GM12892 (cell line): Measurements from ENCODE around the gene PMEL.
"Not testable (repeated sequence)": the region's sequence is repeated elsewhere in the genome, so short reads cannot be mapped to it uniquely, and the experiment has no call there.

Experiments
- DNase-seq: peaks from one replicate; pipeline ENCODE4 v3.0.0; 2011; ENCODE audit not compliant: insufficient read length
- FAIRE-seq: peaks from 2 replicates; lab custom pipeline; 2011; peaks lifted over from hg19 to GRCh38; lab: Jason Lieb, UNC
- POLR2A ChIP-seq: IDR thresholded peaks from 2 replicates; pipeline ENCODE4 v1.6.1; 2011; ENCODE audit warnings: low read depth, low read length, control low read depth
- POLR2AphosphoS5 ChIP-seq: IDR thresholded peaks from 2 replicates; pipeline ENCODE4 v1.6.1; 2011; ENCODE audit warnings: low read depth, low read length, control low read depth
- TAF1 ChIP-seq: IDR thresholded peaks from 2 replicates; pipeline ENCODE4 v1.6.1; 2011; ENCODE audit warnings: low read depth, mild to moderate bottlenecking, control low read depth, low read length, borderline replicate concordance

Gene PMEL

DNA sequence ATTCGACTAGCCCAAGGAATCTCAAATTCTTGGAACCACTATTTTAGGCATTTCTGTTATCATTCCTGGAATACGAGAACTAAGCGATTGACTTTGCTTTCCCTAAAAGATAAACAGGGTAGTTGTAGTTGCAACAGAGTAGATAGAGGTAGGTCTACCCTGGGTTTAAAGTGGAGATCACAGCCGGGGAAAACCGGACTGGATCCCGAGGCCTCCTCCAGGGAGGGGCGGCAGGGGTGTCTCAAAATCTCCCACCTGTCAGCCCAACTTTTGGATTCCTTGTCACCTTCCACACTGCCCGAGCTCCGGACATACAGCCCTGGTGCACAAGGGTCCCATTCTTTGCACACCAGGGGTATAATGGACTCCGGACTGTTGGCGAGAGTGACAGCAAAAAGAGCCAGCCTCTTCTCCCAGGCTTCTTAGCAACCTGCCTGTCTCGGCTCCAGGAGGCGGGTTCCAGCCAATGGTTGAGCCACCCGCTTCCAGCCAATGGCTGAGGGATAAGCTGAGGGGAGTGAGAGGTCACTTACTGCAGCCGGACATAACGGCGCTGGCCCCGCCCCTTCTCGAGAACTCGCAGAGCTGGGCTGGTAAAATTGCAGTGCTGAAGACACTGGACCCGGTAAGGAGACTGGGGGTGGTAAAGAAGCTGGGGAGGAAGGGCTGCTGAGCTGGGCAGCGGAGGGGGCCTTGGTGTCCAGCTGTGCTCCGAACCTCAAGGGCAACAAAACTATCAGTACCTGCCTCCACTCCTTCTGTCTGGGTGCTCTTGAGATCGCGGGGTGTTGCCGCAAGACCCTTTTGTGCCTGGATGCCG lies 31.1 kb upstream of the PMEL start, which contains the start of gene SUOX:
Gene SUOX, plus strand, starts transcription at position 562 of the 820 bp plus-strand sequence. CDS start 4,946 bp downstream, outside the sequence.
- FAIRE-seq (peak; percentile 95), DNase-seq (peak; percentile 94)
- TF ChIP-seq POLR2A (peak; percentile 66), POLR2AphosphoS5 (peak; percentile 64; the same call in 1 of the 2 replicates), TAF1 (0 out of 2 replicates have a peak, but pooled peaks have one; percentile 33)

DNA sequence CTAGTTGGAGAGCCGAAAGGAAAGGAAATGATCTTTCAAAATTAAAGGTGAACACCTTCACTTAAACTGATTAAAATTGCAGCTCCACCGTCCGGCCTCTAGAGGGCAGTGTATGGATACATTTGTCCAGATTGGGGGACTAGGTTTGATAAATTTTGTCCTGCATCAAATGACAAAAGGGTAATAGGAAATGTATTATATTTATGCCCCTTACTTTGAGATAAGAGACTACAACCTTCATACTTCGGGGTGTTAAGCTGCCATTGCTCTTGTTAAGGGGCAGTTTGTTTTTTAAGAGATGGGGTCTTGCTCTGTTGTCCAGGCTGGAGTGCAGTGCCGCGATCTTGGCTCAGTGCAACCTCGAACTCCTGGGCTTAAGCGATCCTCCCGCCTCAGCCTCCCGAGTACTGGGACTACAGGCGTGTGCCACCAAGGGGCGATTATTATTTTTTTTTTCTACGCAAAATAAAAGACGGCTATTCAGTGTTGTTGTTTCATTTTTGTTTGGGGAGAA lies 30.4 kb upstream of the PMEL start:
- peak; percentile 36 for DNase-seq
- TF ChIP-seq TAF1 (no peak), POLR2AphosphoS5 (no peak), POLR2A (no peak)
- peak; percentile 86 for FAIRE-seq

DNA sequence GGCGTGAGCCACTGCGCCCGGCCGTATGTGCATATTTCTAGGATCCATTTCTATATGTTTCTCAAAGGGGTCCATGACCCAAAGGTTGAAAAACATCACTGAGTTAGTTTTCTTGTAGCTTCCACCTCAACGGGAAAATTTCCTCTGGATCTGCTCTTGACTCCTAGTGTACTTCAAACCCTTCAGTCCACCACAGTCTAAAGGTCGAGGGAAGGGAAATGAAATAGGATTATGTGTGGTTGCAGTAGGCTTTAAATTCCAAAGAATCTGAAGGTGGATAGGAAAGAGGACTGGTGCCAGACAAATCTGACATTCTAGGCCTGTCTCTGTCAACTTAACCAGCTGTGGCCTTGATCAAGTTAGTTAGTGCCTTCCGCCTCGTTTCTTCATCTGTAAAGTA lies 29.5 kb upstream of the PMEL start:
- no peak for FAIRE-seq

DNA sequence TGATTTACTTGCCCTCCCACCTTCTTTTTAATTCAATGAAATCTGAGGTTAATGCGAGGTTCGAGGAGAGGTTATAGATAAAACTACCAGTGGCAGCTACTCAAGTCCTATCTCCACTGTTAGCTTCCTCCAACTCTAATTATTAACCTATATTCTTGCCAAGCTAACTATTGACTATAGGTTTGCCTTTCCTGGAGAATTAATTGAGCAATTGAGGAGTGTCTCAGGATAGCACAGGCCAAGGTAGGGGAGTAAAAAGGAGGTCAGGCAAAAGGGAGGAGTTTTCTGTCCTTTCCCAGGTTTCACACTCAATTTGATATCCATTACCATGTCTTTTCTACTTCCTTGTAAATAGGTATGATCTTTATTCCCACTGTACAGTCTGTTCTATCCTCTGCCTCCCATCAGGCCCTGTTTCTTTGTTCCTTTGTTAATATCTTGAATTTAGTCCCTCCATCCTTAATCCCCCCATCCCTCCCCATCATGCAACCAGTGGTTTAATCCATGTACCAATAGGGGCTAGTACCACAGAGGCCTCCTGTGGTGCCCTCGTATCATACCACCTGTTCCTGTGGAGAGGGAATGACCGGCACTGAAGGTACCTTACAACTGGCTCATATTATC lies 27.5 kb upstream of the PMEL start:
- TF ChIP-seq POLR2AphosphoS5 (no peak), TAF1 (no peak), POLR2A (no peak)
- FAIRE-seq (no peak), DNase-seq (no peak)

More for the DNA sequence above, 29.5 kb upstream of the PMEL start:
- TF ChIP-seq TAF1 (no peak), POLR2A (no peak), POLR2AphosphoS5 (no peak)
- DNase-seq = no peak

DNA sequence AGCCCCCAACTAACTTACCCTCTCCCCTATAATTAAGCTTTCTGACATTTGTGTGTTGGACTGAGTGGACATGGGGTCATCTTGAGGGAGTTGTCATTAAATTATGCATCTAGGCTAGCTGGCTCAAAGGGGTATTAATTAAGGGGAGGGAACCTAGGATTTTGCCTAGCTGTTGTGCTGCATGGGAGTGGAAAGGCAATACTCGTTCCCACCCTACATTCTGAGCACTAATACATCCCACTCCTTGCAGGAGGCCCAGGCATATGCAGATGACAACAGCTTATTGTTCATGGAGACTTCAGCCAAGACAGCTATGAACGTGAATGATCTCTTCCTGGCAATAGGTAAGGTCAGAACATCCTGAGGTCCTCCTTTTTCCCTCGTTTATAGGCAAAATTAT lies 25.3 kb upstream of the PMEL start:
- TF ChIP-seq POLR2A (no peak), TAF1 (no peak), POLR2AphosphoS5 (no peak)
- DNase-seq = no peak
- FAIRE-seq = no peak

DNA sequence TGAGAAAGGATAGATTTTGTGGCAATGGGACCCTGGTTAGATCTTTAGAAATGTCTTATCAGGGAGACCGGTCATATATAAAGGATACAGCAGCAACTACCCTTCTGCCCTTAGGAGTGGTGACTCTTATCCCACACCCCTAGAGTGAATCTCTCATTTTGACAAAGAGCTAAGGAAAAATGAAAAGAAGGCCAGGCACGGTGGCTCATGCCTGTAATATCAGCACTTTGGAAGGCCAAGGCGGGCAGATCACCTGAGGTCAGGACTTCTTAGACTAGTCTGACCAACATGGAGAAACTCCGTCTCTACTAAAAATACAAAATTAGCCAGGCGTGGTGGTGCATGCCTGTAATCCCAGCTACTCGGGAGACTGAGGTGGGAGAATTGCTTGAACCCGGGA lies 20.1 kb upstream of the PMEL start:
- not testable (repeated sequence) for DNase-seq, FAIRE-seq

DNA sequence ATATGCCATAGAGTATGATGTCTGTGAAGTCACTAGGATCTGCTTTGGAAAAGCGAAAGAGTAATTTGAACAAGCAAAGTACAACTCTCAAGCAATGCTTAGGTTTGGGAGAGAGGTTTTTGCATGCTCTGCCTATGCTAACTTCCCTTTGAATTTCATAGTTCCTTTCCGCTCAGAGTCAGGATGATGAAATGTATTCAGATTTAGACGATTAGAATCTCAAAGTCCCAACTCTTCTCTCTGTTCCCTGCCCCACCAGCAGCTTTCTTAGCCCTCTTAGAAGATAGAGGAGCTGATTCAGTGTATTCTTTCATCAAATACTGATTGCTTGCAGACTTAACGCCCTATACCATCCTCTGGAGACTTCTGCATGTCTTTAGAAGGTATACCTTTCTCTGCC lies 19.5 kb upstream of the PMEL start:
- DNase-seq = no peak
- FAIRE-seq = no peak
- TF ChIP-seq TAF1 (no peak), POLR2A (no peak)

DNA sequence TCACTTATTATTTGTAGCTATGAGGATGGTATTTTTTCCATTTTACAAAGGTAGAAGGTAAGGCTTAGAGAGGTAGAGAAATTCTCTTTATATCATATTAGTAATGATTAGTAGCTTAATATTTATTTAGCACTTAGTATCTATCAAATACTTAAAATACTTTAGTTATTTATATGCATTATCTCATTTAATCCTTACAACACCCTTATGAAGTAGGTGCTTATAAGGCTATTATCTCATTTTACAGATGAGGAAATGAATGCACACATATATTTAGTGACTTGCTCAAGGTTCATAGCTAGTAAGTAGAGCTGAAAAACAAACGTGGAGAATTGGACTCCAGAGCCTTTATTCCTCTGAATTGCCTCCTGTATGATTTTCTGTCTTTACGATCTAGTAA lies 19.0 kb upstream of the PMEL start:
- DNase-seq (no peak), FAIRE-seq (no peak)
- TF ChIP-seq TAF1 = no peak
- no peak for TF ChIP-seq POLR2A

DNA sequence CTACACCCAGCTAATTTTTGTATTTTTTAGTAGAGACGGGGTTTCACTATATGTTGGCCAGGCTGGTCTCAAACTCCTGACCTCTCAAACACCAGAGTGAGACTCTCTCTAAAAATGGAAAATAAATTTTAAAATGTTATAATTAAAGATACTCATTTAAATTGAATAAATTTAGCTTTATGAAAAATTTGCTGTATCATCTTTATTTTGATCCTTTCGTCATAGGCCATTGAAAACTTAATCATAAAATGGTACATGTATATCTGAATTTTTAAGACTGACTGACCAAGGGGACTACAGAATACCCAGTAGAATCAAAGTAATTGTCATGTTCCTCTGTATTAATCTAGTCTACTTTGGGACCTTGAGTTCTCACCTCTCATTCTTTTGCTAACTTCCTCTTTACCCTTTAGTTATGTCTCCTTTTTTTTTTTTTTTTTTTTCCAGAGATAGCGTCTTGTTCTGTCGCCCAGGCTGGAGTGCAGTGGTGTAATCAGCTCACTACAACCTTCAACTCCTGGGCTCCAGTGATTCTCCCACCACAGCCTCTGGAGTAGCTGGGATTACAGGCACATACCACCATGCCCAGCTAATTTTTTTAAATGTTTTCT lies 17.5 kb upstream of the PMEL start:
- TF ChIP-seq POLR2AphosphoS5 (no peak), POLR2A (no peak), TAF1 (no peak)
- no peak for DNase-seq
- no peak for FAIRE-seq

DNA sequence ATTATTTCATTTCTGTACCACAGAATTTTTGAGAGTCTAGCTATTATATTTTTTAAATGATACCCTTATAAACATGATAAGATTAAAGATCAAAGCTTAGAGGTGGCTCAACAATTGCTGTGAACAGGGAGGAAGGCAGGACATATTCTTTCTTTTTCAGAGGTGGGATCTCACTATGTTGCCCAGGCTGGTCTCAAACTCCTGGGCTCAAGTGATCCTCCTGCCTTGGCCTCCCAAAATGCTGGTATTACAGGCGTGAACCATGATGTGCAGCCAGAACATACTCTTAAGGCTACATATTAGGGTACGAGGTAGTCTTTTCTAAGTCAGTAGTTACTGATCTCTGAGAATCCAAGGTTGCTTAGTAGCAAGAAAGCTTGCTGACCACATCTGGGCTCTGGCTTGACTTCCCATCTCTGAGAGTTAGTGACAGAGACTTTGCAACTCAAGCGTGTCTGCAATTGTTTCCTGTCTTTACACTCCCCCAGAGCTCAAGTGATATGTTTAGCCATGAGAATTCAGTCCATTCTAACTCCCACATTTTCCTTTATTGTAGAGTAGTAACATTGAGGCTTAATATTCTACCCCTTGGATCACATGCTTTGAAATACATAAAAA lies 16.6 kb upstream of the PMEL start:
- TF ChIP-seq POLR2A (no peak), TAF1 (no peak), POLR2AphosphoS5 (no peak)
- FAIRE-seq (peak; percentile 9), DNase-seq (peak; percentile 38)

DNA sequence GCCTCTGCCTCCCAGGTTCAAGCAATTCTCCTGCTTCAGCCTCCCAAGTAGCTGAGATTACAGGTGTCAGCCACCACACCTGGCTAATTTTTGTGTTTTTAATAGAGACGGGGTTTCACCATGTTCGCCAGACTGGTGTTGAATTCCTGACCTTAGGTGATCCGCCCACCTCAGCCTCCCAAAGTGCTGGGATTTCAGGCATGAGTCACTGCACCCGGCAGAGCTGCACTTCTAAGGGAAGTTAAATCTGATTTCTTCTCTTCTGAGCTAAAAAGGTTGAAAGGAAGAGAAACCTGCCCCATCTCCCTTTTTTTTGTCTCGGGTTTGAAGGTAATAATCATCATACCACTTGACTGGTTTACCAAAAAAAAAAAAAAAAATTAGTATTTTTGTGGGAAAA lies 16.0 kb upstream of the PMEL start:
- not testable (repeated sequence) for DNase-seq, FAIRE-seq

DNA sequence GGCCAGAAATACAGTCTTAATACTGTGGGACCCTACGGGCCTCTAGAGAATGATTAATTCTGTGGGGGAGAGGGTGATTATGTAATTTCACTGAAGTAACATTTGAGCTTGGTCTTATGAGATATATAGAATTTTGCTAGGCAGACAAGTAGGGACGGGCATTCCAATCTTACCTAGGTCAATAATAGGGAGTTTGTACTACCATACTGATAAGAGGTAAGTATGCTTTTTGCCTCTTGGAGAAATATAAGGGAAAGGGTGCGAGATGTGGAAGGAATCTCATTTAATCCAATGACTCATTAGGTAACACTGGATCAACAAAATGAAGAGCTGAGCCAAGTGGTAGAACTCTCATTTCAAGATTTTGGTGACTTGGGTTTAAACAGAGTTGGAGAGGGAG lies 13.2 kb upstream of the PMEL start:
- TF ChIP-seq POLR2AphosphoS5 (no peak), TAF1 (no peak), POLR2A (no peak)
- no peak for FAIRE-seq
- DNase-seq = no peak
